Measurements from ENCODE around the gene PRRX1.

Gene PRRX1

GRCh38 chr1:170664093-170664827 is at the start of gene PRRX1 (continued):
- TF ChIP-seq ZBTB10 (tag by site-specific recombination; IDR thresholded peaks at IDR 0.05) (no peak), ZNF629 (tag by site-specific recombination; IDR thresholded peaks at IDR 0.05) (no peak), ZSCAN5A (tag by site-specific recombination; IDR thresholded peaks at IDR 0.05) (no peak), ZNF324 (tag by site-specific recombination; IDR thresholded peaks at IDR 0.05) (no peak), ZBTB26 (tag by site-specific recombination; optimal IDR thresholded peaks at IDR 0.05) (peak; percentile 64), SETDB1 (IDR thresholded peaks at IDR 0.05; ENCODE audit: insufficient read length, low read length) (no peak), ZFP3 (tag by site-specific recombination; IDR thresholded peaks at IDR 0.05; ENCODE audit: low read depth) (no peak), ZIC2 (tag by site-specific recombination; IDR thresholded peaks at IDR 0.05) (no peak), ZSCAN23 (tag by site-specific recombination; IDR thresholded peaks at IDR 0.05) (no peak), ZNF112 (tag by site-specific recombination; IDR thresholded peaks at IDR 0.05) (no peak), ZNF561 (tag by site-specific recombination; IDR thresholded peaks at IDR 0.05; ENCODE audit: borderline replicate concordance) (no peak), ELK4 (IDR thresholded peaks at IDR 0.05; ENCODE audit: borderline replicate concordance, low read depth, low read length) (no peak), ZNF624 (tag by site-specific recombination; IDR thresholded peaks at IDR 0.05) (no peak), ZBTB8A (tag by site-specific recombination; IDR thresholded peaks at IDR 0.05) (no peak), ZNF140 (tag by site-specific recombination; IDR thresholded peaks at IDR 0.05) (no peak), REPIN1 (tag by site-specific recombination; IDR thresholded peaks at IDR 0.05; ENCODE audit: low read depth) (no peak), GLIS2 (tag by site-specific recombination; IDR thresholded peaks at IDR 0.05) (no peak; the same call in none of the 2 replicates), ZNF776 (tag by site-specific recombination; IDR thresholded peaks at IDR 0.05; ENCODE audit: borderline replicate concordance) (no peak), ZNF350 (tag by site-specific recombination; IDR thresholded peaks at IDR 0.05) (no peak), ZSCAN4 (tag by site-specific recombination; IDR thresholded peaks at IDR 0.05) (no peak), ZBTB48 (tag by site-specific recombination; IDR thresholded peaks at IDR 0.05) (peak; percentile 52), YY1 (tag by site-specific recombination; IDR thresholded peaks at IDR 0.05) (no peak), FEZF1 (tag by site-specific recombination; IDR thresholded peaks at IDR 0.05) (no peak), ATF2 (tag by site-specific recombination; IDR thresholded peaks at IDR 0.05; ENCODE audit: low read depth) (no peak), ZNF138 (tag by site-specific recombination; IDR thresholded peaks at IDR 0.05; ENCODE audit: borderline replicate concordance) (no peak), ZNF610 (tag by site-specific recombination; IDR thresholded peaks at IDR 0.05; ENCODE audit: borderline replicate concordance) (no peak), CTCF (tag by site-specific recombination; IDR thresholded peaks at IDR 0.05) (0 out of 2 replicates have a peak, but pooled peaks have one; percentile 13), ZNF335 (tag by site-specific recombination; conservative IDR thresholded peaks at IDR 0.05) (peak; percentile 93), ZNF23 (tag by site-specific recombination; IDR thresholded peaks at IDR 0.05; ENCODE audit: borderline replicate concordance) (no peak), ZNF501 (tag by site-specific recombination; IDR thresholded peaks at IDR 0.05) (0 out of 2 replicates have a peak, but pooled peaks have one; percentile 28)
